MCF 10A (cell line): ENCODE results near the gene ADM2. TPM values are rescaled to one million over a fixed set of nuclear protein-coding genes. Genes with fewer than 3 reads are reported as not detected.

Experiments
- BruUV-seq: library from RNA; stranded (reverse); fragments of 400-500 nt; replicated peaks from 2 replicates; lab custom pipeline; 2021; lab: Mats Ljungman, UMichigan
- CTCF ChIA-PET: fragments of 300-600 bp; sonication (Branson Sonifier 250); formaldehyde crosslinking; extraction: SDS; loops from one replicate; lab custom pipeline; 2021; ENCODE audit warnings: antibody characterized with exemption, inconsistent platforms; lab: Yijun Ruan, JAX
- POLR2A ChIA-PET: fragments of 300-600, 350-650 bp; sonication (Branson Sonifier 250); formaldehyde crosslinking; extraction: SDS; loops from one replicate; lab custom pipeline; 2020; ENCODE audit warnings: antibody characterized with exemption, inconsistent platforms; lab: Yijun Ruan, JAX
- DNase-seq: peaks from one replicate; pipeline ENCODE4 v3.0.0-alpha.2; 2018; ENCODE audit not compliant: unreplicated experiment
- H3K27ac Mint-ChIP-seq: one replicate; pipeline ENCODE4 v1.8.0; 2022; ENCODE audit warnings: mild to moderate bottlenecking, low read depth, mixed read lengths; ENCODE audit not compliant: unreplicated experiment
- H3K27me3 Mint-ChIP-seq: one replicate; pipeline ENCODE4 v1.8.0; 2022; ENCODE audit warnings: mixed read lengths; ENCODE audit not compliant: insufficient read depth, unreplicated experiment
- H3K36me3 Mint-ChIP-seq: one replicate; pipeline ENCODE4 v1.8.0; 2022; ENCODE audit warnings: mild to moderate bottlenecking, moderate library complexity, mixed read lengths; ENCODE audit not compliant: insufficient read depth, unreplicated experiment
- H3K4me1 Mint-ChIP-seq: one replicate; pipeline ENCODE4 v1.8.0; 2022; ENCODE audit warnings: mixed read lengths; ENCODE audit not compliant: insufficient read depth, unreplicated experiment
- H3K4me3 Mint-ChIP-seq: one replicate; pipeline ENCODE4 v1.8.0; 2022; ENCODE audit warnings: mild to moderate bottlenecking, moderate library complexity, mixed read lengths; ENCODE audit not compliant: unreplicated experiment
- H3K9me3 Mint-ChIP-seq: one replicate; pipeline ENCODE4 v1.8.0; 2022; ENCODE audit warnings: mixed read lengths; ENCODE audit not compliant: unreplicated experiment
- CTCF ChIP-seq: fragments of 200-600 bp; IDR thresholded peaks from one replicate; pipeline ENCODE4 v1.8.0; 2022; ENCODE audit warnings: antibody characterized with exemption, mild to moderate bottlenecking; ENCODE audit not compliant: unreplicated experiment
- intact Hi-C: fragments of 100-400 bp; cut with micrococcal nuclease; formaldehyde crosslinking; loops from 2 replicates; pipeline ENCODE4 v1.14.1; 2022
- total RNA-seq: library from RNA; stranded (reverse); gene quantifications from 2 replicates; pipeline ENCODE4 v1.2.3, GENCODE V29; 2022

Gene ADM2
- total RNA-seq, 1 experiment from 2014 or later = 39.7 TPM

GRCh38 chr22:50523458-50523805, 42.1 kb downstream of the ADM2 start:
- Mint-ChIP-seq H3K36me3 (peaks cover 60% of the 10 kb centered on the region), H3K9me3 (no peaks in the 10 kb centered on the region), H3K4me1 (peaks cover 16% of the 10 kb centered on the region), H3K27me3 (no peaks in the 10 kb centered on the region), H3K27ac (no peak overlapping the region), H3K4me3 (no peak overlapping the region)
- DNase-seq = no peak
- no peak for TF ChIP-seq CTCF
- BruUV-seq = no TSS peak
- CTCF ChIA-PET = interaction anchor here (0.7 to 1.0 kb wide), 2 partner anchors 14 to 98 kb away, joined by 3 to 4 read pairs; no protein-coding TSS in a partner anchor
- POLR2A ChIA-PET = interaction anchor here (3.3 to 7.1 kb wide), 2 partner anchors 14 to 16 kb away, joined by 113 to 170 read pairs; partner anchors contain the start of genes LMF2 and NCAPH2
- intact Hi-C loops = no loop called here

DNA sequence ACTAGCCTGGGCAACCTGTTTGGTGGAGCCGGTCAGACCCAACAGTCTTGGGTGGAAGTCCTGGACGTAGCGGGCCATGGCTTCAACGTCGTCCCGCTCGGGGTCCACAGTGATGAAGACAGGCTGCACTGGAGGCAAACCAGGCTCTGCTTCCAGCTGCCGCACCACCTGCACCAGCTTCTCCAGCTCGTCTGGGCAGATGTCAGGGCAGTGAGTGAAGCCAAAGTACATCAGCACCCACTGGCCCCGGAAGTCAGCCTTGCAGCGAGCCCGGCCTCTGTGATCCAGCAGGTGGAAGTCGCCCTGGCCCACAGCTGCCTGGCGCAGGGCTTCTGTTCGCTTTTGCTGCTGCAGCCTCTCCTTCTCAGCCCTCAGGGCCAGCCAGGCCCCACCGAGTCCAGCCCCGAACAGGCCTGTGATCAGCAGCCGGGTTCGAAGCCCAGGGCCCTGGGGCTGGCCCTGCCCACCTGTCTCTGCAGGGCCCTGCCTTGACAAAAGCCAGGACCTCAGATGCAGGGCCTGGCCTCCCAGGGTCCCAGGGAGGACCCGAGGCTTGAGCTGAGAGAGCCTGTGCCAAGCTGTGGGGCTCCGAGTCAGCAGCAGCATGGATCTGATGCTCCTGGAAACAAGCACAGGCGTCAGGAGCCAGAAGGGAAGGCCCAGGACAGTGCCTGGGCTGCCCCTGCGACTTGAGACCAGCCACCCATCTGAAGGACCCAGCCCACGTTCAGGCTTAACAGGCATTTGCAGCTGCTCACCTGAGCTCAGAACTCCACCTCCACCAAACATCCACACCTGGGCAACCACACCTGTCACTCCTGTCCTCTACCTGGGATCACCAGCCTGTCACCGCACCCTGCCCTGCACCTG, 42.7 kb downstream of the ADM2 start:
- no peaks in the 10 kb centered on the region for H3K27me3 Mint-ChIP-seq
- POLR2A ChIA-PET = interaction anchor here (0.6 to 7.1 kb wide), 15 partner anchors 9 to 280 kb away, joined by 3 to 170 read pairs (median 13); partner anchors contain the start of genes CHKB, KLHDC7B, LMF2 and NCAPH2
- TF ChIP-seq CTCF = no peak
- H3K4me1 Mint-ChIP-seq = peaks cover 20% of the 10 kb centered on the region
- peak overlapping the region; percentile 85 for H3K4me3 Mint-ChIP-seq
- intact Hi-C loops = no loop called here
- peaks cover 60% of the 10 kb centered on the region for H3K36me3 Mint-ChIP-seq
- BruUV-seq = no TSS peak
- CTCF ChIA-PET = interaction anchor here (0.7 to 2.6 kb wide), 5 partner anchors 10 to 96 kb away, joined by 4 to 17 read pairs (median 5); partner anchors contain the start of gene SYCE3
- peak overlapping the region; percentile 88 for H3K27ac Mint-ChIP-seq
- H3K9me3 Mint-ChIP-seq = no peaks in the 10 kb centered on the region
- DNase-seq = no peak

- Mint-ChIP-seq H3K27ac (peak overlapping the region; percentile 88), H3K27me3 (no peaks in the 10 kb centered on the region), H3K9me3 (no peaks in the 10 kb centered on the region), H3K4me3 (peak overlapping the region; percentile 85), H3K36me3 (peaks cover 63% of the 10 kb centered on the region), H3K4me1 (peaks cover 20% of the 10 kb centered on the region)
- intact Hi-C loops = loop anchor here (5.0 kb wide), 1 partner anchor 58 kb away; the partner anchor contains the start of gene CHKB
- ChIA-PET CTCF (interaction anchor here (0.7 to 2.6 kb wide), 6 partner anchors 11 to 96 kb away, joined by 4 to 17 read pairs (median 8); partner anchors contain the start of gene SYCE3), POLR2A (interaction anchor here (0.6 to 7.1 kb wide), 19 partner anchors 10 to 282 kb away, joined by 3 to 170 read pairs (median 6); partner anchors contain the start of genes CHKB, KLHDC7B, LMF2 and NCAPH2)
- no TSS peak for BruUV-seq
- peak; percentile 16 for DNase-seq
- TF ChIP-seq CTCF = no peak
Measured at GRCh38 chr22:50524676-50525103, 43.3 kb downstream of the ADM2 start.
